Measurements from ENCODE around the gene TMEM184A.

- TF ChIP-seq CTCF (IDR thresholded peaks at IDR 0.05) (no peak), EZH2 (IDR thresholded peaks at IDR 0.05; ENCODE audit: borderline replicate concordance, insufficient read depth, low read depth, low read length, poor library complexity, severe bottlenecking) (no peak)
These were observed 13.7 kb downstream of the TMEM184A start for GRCh38 chr7:1542329-1542728.

Measured in B cell (primary cell).